Measurements from ENCODE around the gene CHI3L2.

DNA sequence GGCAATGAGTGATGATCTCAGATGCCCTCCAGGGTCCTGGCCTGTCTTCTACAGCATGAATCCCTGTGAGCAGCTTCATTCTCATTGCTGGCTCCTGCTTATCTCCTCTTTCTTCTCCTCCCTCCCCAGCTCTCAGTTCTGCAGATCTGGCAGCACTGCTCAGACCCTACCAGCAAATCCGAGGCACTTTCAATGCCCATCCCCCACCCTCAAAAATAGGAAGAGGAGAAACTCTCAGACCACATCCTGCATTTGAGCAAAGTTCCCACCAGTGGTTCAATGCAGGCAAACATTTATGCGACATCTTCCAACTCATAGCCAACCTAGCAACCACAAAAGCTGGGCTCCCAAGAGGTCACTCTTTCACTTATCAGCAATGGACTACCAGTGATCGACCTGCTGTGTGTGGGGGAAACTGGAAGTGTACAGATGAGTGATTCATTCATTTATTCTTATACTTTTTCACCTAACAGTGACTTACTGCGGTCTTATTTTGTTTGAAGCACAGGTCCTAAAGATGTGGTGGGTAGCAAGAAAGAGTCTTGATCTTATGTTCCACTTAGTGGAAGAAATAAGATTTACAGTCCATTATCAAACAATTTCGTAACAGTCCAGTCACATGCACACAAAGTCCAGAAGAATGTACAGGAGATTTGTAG lies 5.8 kb upstream of the CHI3L2 start:
- TF ChIP-seq POLR2AphosphoS5 (IDR thresholded peaks at IDR 0.05) (peak in 2 of 3 donors; percentile 26 to 84), POLR2A (IDR thresholded peaks at IDR 0.05) (peak in 1 of 3 donors; percentile 3)
- TF ChIP-seq, protein P1, sequence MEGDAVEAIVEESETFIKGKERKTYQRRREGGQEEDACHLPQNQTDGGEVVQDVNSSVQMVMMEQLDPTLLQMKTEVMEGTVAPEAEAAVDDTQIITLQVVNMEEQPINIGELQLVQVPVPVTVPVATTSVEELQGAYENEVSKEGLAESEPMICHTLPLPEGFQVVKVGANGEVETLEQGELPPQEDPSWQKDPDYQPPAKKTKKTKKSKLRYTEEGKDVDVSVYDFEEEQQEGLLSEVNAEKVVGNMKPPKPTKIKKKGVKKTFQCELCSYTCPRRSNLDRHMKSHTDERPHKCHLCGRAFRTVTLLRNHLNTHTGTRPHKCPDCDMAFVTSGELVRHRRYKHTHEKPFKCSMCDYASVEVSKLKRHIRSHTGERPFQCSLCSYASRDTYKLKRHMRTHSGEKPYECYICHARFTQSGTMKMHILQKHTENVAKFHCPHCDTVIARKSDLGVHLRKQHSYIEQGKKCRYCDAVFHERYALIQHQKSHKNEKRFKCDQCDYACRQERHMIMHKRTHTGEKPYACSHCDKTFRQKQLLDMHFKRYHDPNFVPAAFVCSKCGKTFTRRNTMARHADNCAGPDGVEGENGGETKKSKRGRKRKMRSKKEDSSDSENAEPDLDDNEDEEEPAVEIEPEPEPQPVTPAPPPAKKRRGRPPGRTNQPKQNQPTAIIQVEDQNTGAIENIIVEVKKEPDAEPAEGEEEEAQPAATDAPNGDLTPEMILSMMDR (IDR thresholded peaks at IDR 0.05 in 8 of 11, conservative IDR thresholded peaks at IDR 0.05 in 3 of 11): peak in 2 of 11 experiments; percentile 8 to 11

Data from spleen (tissue), 7 donors.